ENCODE results near the gene MAPKAPK2.

MAPKAPK2 gene

GRCh38 chr1:206654828-206655227 is 29.9 kb upstream of the MAPKAPK2 start:
- no peak for DNase-seq
- H2AFZ ChIP-seq (ENCODE audit: low read length), result no peak overlapping the region
- H3K4me1 ChIP-seq (ENCODE audit: low read length), result peaks cover 12% of the 10 kb centered on the region
- H3K79me2 ChIP-seq (ENCODE audit: low read length), result no peaks in the 10 kb centered on the region
- no peaks in the 10 kb centered on the region for H4K20me1 ChIP-seq (ENCODE audit: insufficient read depth, low read length)
- no peaks in the 10 kb centered on the region for H3K9me3 ChIP-seq (replicated peaks; ENCODE audit: insufficient read depth, low read length)
- no peaks in the 10 kb centered on the region for H3F3A ChIP-seq (ENCODE audit: insufficient read depth, low read length)
- H3K9me2 ChIP-seq (replicated peaks; ENCODE audit: insufficient read depth, low read length), result no peaks in the 10 kb centered on the region
- H3K27ac ChIP-seq (ENCODE audit: low read length), result no peak overlapping the region
- 0 out of 2 replicates have a peak, but pooled peaks cover 4% of the 10 kb centered on the region for H3K27me3 ChIP-seq (replicated peaks; ENCODE audit: insufficient read depth, low read length)
- H3K9ac ChIP-seq (ENCODE audit: low read length), result no peak overlapping the region
- no peak overlapping the region for H3K4me3 ChIP-seq (ENCODE audit: low read length)
- H3K4me2 ChIP-seq (ENCODE audit: low read depth, low read length), result no peak overlapping the region
- H3K36me3 ChIP-seq (replicated peaks; ENCODE audit: insufficient read depth, low read length), result no peaks in the 10 kb centered on the region
- TF ChIP-seq EZH2 (optimal IDR thresholded peaks at IDR 0.05; ENCODE audit: low read depth, low read length) (no peak), CTCF (IDR thresholded peaks at IDR 0.05; ENCODE audit: low read length) (no peak), EZH2phosphoT487 (IDR thresholded peaks at IDR 0.05; ENCODE audit: low read length) (no peak)

DNA sequence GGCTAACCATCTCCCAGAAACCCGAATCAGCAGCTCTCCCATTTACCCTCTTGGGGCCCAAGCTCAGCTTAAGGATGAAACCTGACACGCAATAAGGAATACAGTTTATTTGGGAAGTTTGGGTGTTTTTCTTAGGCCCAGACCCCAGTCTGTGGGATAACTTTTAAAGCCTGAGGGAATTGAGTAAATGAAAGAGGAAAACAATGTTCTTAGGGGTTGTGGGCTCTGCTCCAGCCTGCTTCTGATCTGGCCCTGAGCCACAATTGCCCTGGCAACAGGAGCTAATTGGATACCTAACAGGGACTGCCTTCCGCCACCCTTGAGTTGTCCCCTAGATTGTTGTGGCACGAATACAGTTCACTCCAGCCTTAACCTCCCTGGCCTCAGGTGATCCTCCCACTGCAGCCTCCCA is 29.2 kb upstream of the MAPKAPK2 start:
- H3F3A ChIP-seq (ENCODE audit: insufficient read depth, low read length), result no peaks in the 10 kb centered on the region
- H3K9me3 ChIP-seq (replicated peaks; ENCODE audit: insufficient read depth, low read length), result no peaks in the 10 kb centered on the region
- H3K4me2 ChIP-seq (ENCODE audit: low read depth, low read length), result no peak overlapping the region
- peaks cover 12% of the 10 kb centered on the region for H3K4me1 ChIP-seq (ENCODE audit: low read length)
- no peaks in the 10 kb centered on the region for H3K9me2 ChIP-seq (replicated peaks; ENCODE audit: insufficient read depth, low read length)
- no peak for TF ChIP-seq CTCF (IDR thresholded peaks at IDR 0.05; ENCODE audit: low read length)
- no peak for TF ChIP-seq EZH2phosphoT487 (IDR thresholded peaks at IDR 0.05; ENCODE audit: low read length)
- TF ChIP-seq EZH2 (optimal IDR thresholded peaks at IDR 0.05; ENCODE audit: low read depth, low read length), result no peak
- H2AFZ ChIP-seq (ENCODE audit: low read length), result no peak overlapping the region
- H3K4me3 ChIP-seq (ENCODE audit: low read length), result no peak overlapping the region
- H3K79me2 ChIP-seq (ENCODE audit: low read length), result no peaks in the 10 kb centered on the region
- H3K9ac ChIP-seq (ENCODE audit: low read length), result no peak overlapping the region
- DNase-seq, result no peak
- no peaks in the 10 kb centered on the region for H4K20me1 ChIP-seq (ENCODE audit: insufficient read depth, low read length)
- 0 out of 2 replicates have a peak, but pooled peaks cover 4% of the 10 kb centered on the region for H3K27me3 ChIP-seq (replicated peaks; ENCODE audit: insufficient read depth, low read length)
- H3K36me3 ChIP-seq (replicated peaks; ENCODE audit: insufficient read depth, low read length), result no peaks in the 10 kb centered on the region
- no peak overlapping the region for H3K27ac ChIP-seq (ENCODE audit: low read length)

GRCh38 chr1:206656936-206657335 is 27.8 kb upstream of the MAPKAPK2 start:
- no peaks in the 10 kb centered on the region for H3F3A ChIP-seq (ENCODE audit: insufficient read depth, low read length)
- no peaks in the 10 kb centered on the region for H3K9me2 ChIP-seq (replicated peaks; ENCODE audit: insufficient read depth, low read length)
- no peaks in the 10 kb centered on the region for H3K36me3 ChIP-seq (replicated peaks; ENCODE audit: insufficient read depth, low read length)
- H3K4me3 ChIP-seq (ENCODE audit: low read length), result no peak overlapping the region
- H3K9me3 ChIP-seq (replicated peaks; ENCODE audit: insufficient read depth, low read length), result no peaks in the 10 kb centered on the region
- H3K27ac ChIP-seq (ENCODE audit: low read length), result no peak overlapping the region
- no peaks in the 10 kb centered on the region for H3K79me2 ChIP-seq (ENCODE audit: low read length)
- H3K27me3 ChIP-seq (replicated peaks; ENCODE audit: insufficient read depth, low read length), result 0 out of 2 replicates have a peak, but pooled peaks cover 4% of the 10 kb centered on the region
- H3K4me2 ChIP-seq (ENCODE audit: low read depth, low read length), result no peak overlapping the region
- H2AFZ ChIP-seq (ENCODE audit: low read length), result no peak overlapping the region
- DNase-seq, result no peak
- no peak for TF ChIP-seq EZH2phosphoT487 (IDR thresholded peaks at IDR 0.05; ENCODE audit: low read length)
- no peak for TF ChIP-seq CTCF (IDR thresholded peaks at IDR 0.05; ENCODE audit: low read length)
- TF ChIP-seq EZH2 (optimal IDR thresholded peaks at IDR 0.05; ENCODE audit: low read depth, low read length), result no peak
- H3K9ac ChIP-seq (ENCODE audit: low read length), result no peak overlapping the region
- peaks cover 12% of the 10 kb centered on the region for H3K4me1 ChIP-seq (ENCODE audit: low read length)
- H4K20me1 ChIP-seq (ENCODE audit: insufficient read depth, low read length), result no peaks in the 10 kb centered on the region

Measured in MM.1S (cell line).